ENCODE results near the gene FAM149B1.
"Not testable (repeated sequence)": the region's sequence is repeated elsewhere in the genome, so short reads cannot be mapped to it uniquely, and the experiment has no call there.

The FAM149B1 gene

DNA sequence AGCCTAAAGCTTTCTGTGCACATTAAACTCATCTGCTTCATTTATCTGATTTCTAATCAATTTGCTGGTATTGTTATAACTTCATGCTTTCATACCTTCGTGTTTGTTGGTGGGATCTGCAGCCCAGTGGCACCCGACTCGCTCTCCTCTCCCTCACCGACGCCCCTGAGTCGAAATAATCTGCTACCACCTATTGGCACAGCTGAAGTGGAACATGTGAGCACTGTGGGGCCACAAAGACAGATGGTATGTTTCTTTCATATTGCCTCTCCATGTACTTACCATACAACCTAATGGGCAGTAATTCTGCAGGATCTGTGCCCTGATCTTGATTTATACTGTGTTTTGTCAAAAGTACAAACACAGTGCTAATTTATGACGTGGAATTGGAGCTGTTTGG is 66.8 kb downstream of the FAM149B1 start:
- no peak for DNase-seq

DNA sequence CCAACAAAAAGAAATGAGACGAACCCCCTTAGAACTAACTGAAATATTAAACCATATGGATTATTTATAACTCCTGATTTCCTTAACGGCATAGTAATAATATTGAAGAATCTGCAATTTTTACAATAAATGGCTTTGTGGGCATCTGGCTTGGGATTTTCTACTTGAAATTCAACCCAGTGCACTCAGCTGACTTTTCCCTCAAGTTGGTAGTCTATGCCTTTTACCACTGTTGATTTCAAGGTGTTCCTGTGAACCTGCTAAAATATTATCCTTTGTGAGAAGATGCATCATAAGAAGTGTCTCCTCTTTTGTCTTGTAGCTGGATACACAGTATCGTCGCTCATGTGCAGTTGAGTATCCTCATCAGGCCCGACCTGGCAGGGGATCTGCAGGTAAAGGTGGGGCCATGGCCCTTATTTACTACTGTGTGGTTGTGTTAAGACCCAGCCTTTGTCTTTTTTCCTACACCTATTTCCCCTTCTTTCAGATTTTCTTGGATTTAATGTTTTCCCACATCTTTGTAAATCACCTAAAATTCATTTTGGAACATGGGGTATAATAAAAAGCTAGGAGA is 71.2 kb downstream of the FAM149B1 start:
- no peak for DNase-seq

DNA sequence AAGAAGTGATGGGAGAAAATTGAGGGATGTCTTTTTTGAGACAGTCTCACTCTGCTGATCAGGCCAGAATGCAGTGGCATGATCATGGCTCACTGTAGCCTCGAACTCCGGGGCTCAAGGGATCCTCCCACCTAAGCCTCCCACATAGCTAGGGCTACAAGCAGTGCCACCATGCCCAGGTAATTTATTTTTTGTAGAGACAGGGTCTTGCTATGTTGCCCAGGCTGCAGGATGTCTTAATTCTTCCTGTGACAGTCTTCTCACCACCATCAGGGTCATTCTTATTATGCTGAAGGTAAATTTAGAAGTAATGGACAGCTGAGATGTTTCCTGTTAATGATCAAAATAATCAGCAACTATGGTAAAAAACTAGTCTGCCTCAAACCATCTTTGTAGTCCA is 72.0 kb downstream of the FAM149B1 start:
- DNase-seq: no peak

DNA sequence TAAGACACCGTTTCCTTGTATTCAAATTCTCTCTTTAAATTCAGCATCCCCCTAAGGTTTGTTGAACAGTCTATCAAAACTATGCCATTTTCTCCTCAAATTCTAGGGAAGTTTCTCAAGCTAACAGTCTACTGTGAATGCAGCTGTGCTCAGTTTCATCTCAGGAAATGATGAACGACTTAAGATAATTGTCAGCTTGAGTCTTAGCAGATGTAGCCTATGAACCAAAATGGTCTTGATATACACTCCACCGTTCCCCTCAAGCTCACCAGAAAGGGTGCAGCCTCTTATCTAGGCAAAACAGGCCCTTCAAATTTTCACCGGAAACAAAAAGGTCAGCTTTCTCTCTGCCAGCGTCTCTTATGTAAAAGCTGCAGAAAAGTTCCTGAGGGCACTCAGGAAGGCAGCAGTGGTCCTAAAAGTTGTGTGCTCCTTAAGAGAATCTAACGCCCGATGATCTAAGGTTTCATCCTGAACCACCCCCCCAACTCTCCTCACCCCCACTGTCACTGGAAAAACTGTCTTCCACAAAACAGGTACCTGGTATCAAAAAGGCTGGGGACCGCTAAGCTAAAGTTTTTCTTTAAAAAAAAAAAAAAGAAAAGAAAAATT is 77.1 kb downstream of the FAM149B1 start:
- DNase-seq: no peak

DNA sequence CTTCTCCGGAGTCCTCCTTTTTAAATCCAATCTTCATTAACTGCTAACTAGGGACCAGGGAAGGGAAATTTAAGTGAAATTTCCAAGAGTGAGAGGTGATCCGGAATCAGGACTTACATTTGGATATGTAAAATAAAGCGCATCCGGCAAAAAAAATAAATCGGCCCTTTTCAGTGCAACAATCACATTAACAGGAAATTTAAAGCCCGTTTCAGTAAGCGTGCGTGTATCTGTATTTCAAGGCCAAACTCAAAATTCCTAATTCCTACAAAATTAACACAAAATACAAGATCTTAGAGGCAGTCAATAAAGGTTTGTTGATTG is 78.4 kb downstream of the FAM149B1 start:
- no peak for DNase-seq

DNA sequence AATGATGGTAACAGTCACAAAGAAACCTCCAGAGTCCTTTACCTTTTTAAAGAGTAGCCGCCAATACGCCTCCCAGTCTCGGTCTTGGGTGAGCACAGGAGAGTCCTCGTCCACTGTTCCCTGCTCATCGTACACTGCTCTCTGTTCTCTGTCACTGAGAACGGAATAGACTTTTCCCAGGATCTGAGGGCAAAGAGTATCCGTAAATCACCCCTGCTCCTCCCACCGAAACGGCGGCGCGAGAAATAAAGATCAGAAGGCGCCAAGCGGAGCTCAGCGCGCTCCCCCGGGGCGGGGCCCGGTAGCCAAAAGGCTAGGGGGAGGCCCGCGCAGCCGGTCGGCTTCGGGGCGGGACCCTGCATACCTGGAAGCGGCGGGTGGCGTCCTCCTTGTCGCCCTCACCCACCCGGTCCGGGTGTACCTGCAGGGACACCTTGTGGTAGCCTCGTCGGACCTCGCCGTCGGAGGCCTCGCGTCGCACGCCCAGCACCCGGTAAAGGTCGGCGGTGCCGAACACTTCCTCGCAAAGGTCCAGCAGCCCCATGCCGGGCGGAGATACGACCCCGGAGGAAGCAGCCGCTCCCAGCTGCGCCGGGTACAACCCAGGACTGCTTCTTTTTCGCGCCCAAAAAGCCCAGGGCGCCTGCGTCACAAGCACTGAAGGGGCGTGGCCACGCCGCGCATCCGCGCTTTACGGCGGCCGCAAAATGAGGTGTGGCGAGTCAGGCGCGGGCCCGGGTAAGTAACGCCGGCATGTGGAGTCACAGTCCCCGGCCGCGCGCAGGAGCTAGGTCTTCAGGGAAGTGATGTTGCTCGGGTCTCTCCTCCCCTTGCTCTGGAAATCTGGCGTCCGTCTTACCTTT is 79.0 kb downstream of the FAM149B1 start, which contains the start of gene DNAJC9:
TSS of gene DNAJC9 (minus strand) at position 610 of the 863 bp plus-strand sequence. CDS start at position 544, 66 bp downstream.
- peak; percentile 88 for DNase-seq

DNA sequence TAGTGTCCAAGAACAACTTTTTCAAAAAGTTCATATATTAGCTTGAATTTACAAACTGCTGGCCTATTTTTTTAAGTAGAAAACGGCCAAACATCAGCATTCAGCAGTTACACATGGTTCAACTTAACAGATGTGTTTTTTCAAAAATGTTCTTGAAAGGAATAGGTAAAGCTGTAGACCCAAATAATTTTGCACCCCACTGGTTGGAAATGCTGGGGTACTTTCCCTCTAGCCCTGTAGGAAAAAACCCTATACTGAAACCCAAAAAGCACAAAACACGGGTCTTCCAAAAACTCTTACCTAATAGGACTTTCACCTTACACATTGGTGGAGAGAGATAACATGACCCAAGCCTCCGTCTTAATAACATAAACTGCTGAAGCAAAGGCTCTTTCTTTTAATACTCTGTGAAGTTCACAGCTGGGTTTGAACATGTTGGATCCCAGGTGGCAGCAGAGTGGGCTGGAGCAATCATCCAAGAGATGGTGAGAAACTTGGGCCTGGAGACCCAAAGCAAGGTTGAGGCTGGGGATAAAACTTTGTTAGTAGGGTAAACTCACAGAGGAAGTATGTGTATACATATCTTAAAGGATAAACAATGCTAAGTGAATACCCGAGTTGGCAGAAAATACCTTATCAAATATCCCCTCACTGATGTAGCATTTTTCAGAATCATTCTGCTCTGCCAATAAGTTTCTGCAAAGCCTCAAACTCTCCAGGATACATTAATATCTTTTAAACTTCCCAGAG is 79.8 kb downstream of the FAM149B1 start:
- DNase-seq: no peak

DNA sequence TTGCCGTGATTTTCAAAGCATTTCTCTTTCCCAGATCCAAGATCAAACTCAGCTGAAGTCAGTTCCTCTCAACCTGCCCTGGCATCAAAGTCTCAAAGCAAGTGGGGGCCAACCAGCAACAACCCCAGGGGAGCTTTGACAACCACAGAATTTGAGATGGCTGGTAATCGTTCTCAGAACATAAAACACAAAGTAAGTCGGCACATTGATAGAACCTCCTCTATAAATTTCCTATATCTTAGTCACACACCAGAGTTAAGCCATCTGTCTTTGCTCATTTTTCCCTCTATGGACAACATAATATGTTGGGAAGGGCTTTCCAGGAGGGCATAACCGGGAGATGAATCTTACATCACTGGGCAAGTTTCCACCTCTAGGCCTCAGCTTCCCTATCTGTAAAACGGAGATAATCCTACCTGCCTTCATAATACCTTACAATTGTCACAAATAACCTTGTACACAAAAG is 80.4 kb downstream of the FAM149B1 start:
- DNase-seq: no peak

DNA sequence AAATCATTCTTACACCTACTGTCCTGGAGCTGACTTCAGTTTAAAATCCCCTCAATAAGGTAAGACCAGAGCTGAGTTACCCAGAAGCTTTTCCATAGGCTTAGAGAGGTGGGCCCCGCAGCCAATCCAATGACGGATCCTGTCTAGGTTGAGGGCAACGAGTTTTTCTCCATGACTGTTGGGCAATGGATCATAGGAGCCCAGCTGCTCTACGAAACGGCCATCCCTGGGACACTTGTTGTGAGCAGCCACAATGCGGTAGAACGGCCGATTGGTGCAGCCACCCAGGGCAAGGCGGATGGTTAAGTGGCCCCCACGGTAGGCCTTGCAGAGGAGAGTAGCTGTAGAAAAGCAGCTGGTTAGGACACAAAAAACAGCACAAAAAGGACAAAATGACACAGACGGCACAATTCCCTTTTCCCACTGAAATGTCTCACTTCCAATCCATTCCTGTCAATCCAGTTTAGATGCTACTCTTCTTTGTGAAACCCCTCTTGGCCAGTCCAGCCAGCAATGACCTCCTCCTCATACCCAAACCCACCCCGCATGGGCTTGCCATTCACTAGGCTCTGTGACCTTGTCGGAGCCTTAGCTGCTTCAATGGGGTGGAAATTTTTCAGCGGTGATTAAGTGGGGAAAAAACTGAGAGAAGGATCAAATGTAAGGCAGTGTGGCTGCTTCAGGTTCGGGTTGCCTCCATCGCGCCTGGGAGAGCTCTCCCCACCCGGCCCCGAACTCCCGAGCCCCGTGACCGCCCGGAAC is 83.9 kb downstream of the FAM149B1 start:
- peak; percentile 37 for DNase-seq

DNA sequence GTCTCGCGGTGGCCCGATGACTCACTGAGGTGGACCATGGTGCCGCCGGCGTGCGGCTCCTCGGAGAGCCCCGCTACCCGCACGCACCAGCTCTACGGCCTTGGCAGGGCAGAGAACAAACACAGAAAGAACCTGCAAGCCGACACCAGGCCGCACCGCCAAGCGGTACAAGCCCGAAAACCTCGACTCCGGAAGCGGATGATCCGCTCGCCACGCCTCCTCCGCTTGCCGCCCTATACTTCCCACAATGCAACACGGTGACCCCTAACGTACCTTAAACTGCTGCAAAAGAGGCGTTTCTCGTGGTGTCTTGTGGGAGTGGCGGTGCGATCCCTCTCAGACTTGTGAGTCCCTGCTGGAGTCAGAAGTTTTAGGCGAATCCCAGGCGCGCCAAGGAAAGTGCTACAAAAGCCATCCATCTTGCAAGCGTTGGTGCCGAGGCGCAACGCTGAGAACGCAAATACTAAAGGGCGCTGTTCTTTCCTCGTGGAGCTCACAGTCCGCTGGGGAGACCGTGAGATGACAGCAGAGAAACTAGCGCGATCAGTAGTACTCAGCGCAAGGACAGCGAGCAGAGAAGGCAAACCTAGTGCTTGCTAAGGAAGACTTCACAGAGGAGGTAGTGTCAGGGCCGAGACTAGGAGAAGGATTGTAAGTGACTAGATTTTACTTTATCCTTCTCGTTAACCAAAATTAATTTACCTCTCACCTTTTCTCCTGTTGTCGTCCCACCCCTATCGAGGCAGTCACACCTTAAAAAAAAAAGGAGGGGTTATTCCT is 84.7 kb downstream of the FAM149B1 start, which contains the start of gene MRPS16:
TSS of gene MRPS16 (minus strand) at position 200 of the 780 bp plus-strand sequence. CDS start at position 38, 162 bp downstream.
- peak; percentile 96 for DNase-seq

DNA sequence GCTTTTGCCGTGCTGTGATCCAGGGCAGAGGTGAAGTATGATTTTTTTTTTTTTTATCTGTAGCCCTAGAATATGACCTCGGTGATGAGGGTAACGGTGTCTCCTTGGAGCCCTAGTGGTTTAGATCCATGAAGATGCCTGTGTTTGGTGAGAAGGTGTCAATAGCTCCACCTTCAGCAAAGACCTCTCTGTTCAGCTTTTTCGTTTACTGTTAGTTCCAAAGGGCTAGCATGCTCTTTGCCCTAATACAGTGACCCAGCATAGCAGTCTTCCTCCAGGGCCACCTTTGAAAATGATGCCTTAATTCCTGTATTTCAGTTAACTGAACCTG is 85.3 kb downstream of the FAM149B1 start:
- DNase-seq: no peak

DNA sequence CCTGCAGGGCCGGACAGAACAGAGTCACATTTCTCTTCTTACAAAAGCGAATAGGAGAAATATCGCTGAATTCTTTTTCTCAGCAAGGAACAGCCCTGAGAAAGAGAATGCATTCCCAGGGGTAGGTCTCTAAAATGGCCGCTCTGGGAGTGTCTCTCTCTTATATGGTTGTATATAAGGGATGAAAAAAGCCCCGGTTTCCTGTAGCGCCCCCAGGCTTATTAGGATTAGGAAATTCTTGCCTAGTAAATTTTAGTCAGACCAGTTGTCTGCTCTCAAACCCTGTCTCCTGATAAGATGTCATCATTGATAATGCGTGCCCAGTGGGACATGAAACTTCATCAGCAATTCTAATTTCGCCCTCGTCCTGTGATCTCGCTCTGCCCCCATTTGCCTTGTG is 90.7 kb downstream of the FAM149B1 start:
- not testable (repeated sequence) for DNase-seq

DNA sequence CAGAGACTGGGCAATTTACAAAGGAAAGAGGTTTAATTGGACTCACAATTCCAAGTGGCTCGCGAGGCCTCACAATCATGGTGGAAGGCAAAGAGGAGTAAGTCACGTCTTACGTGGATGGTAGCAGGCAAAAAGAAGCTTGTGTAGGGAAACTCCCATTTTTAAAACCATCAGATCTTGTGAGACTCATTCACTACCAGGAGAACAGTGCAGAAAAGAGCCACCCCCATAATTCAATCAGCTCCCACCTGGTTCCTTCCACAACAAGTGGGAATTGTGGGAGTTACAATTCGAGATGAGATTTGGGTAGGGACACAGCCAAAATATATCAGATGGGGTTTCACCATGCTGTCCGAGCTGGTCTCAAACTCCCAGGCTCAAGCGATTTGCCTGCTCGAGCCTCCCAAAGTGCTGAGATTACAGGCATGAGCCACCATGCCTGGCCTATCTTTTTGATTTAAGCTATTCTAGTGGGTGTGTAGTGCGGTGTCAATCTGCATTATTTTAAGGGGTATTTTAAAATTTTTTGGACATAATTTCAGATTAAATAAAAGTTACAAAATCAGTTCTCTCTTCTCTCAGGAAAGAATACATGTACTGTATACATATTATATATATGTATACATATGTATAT is 93.6 kb downstream of the FAM149B1 start:
- no peak for DNase-seq

DNA sequence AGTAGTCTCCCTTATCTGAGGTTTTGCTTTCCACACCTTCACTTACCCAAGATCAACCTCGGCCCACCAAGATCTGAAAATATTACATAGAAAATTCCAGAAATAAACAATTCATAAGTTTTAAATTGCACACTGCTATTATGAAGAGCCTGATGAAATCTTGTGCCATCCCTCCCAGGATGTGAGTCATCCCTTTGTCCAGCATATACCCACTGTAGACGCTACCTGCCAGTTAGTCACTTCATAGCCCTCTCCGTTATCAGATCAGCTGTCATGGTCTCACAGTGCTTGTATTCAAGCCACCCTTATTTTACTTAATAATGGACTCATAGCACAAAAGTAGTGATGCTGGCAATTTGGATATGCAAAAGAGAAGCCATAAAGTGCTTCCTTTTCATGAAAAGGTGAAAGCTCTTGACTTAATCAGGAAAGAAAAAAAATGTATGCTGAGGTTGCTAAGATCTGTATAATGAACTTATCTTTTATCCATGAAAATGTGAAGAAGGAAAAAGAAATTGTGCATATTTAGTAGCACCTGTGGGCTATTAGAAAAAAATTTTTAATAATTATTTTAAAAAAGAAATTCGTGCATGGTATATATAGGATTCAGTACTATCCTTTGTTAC is 94.3 kb downstream of the FAM149B1 start:
- DNase-seq: peak; percentile 54

DNA sequence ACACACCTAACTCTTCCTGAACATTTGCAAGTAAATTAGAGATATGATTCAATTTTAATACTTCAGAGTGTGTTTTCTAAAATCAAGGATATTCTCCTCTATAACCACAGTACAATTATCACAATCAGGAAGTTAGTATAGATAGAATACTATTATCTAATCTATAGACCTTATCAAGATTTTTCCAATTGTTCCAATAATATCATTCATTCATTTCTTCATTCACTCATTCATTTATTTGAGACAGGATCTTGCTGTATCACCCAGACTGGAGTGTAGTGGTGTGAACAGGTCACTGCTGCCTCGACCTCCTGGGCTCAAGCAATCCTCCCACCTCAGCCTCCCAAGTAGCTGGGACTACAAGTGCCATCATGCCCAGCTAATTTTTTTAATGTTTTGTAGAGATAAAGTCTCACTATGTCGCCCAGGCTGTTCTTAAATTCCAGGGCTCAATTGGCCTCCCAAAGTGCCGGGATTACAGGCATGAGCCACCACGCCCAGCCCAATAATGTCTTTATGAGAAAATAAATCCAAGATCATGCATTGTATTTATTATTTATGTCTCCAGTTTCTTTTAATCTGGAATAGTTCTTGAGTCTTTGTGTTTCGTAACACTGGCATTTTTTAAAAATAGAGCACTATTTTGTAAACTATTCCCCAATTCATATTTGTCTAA is 95.1 kb downstream of the FAM149B1 start:
- DNase-seq: no peak

DNA sequence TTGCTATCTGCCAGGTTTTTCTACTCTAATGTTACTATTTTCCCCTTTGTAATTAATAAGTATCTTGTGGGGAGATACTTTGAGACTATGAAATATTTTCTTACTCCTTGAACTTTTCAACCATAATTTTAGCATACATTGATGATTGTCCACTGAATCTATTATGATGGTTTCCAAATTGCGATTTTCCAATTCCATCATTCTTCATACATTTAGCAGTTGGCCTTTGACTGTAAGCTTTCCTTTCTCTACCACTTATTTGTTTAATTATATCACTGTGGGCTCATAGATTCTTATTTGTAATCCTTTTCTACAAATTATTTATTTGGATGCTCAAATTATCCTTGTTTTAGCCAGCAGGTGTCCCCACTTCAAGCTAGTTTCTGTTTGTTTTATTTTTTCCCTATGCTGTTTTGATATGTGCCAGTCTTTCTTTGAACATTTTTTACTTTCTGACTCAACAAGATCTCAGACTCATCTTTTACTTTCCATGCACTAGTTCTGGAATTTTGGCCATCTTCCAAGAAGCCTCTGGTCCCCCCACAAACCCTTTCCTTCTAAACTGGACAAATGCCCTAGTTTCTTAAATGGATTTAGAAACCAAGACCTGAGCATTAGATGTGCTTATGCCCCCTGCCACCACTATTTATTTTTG is 95.9 kb downstream of the FAM149B1 start:
- DNase-seq: peak; percentile 11

DNA sequence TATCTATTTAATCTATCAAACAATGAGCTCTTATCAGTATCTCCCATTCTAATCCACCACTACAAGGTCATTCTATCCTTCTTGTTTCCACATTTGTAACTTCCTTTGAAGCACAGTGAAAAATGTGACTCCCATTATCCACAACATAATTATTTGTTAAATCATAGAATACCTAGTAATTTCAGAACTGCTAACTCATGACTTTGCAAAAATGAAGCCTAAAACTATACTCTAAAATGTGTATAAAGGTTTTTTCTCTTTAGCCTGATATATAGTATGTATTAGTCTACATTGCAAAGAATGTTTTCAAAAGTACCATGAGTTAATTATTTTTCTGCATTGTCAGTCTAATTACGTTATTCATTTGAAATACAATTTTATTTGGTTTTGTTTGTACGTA is 96.5 kb downstream of the FAM149B1 start:
- no peak for DNase-seq

DNA sequence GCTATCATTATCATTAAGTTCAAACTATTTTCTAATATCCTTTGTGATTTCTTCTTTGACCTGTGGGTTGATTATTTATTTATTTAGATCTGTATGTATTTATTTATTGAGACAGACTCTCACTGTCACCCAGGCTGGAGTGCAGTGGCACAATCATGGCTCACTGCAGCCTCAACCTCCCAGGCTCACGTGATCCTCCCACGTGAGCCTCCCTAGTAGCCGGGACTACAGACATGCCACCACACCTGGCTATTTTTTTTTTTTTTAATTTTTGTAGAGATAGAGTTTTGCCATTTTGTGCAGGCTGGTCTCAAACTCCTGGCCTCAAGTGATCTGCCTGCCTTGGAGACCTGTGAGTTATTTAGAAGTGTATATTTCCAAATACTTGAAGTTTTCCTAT is 113.2 kb downstream of the FAM149B1 start:
- no peak for DNase-seq

DNA sequence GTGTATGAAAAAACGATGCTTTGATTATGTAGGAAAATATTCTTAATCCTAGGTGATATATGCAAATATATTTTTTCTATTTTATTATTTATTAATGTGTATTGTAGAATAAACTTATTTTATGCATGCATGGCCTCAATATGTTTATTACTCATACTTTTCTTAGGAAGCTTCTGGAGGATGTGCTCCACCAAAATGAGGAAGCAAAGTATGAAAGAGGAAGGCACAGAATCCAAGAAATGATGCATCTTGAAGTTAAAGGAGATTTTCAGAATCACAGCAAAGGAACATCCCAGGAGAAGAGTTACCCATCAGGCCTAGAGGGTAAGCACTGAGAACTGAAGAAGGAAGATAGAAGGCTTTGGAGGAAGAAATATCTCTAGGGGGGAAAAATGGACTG is 119.5 kb downstream of the FAM149B1 start:
- DNase-seq: peak; percentile 84

DNA sequence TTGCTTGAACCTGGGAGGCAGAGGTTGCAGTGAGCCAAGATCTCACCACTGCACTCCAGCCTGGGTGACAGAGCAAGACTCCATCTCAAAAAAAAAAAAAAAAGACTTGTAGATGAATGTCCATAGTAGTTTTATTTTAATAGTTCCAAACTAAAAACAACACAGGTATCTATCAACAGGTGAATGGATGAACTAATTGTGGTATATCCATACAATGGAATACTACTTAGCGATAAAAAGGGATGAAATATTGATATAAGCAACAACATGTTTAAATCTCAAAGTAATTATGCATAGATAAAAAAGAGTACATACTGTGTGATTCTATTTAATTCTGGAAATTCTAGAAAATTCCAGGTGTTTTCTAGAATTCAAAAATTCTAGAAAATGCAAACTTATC is 122.0 kb downstream of the FAM149B1 start:
- DNase-seq: no peak
